HG03442 (cell line): ENCODE results near the gene FRAT2.
A peak's percentile ranks its signal among the peaks of the same experiment; 100 is the strongest.
"Not testable (repeated sequence)": the region's sequence is repeated elsewhere in the genome, so short reads cannot be mapped to it uniquely, and the experiment has no call there.

ENCODE experiments used
- ATAC-seq: cut with Tn5 transposase; IDR thresholded peaks from one replicate; pipeline ENCODE4 v1.9.1; 2021; ENCODE audit warnings: mild to moderate bottlenecking, moderate library complexity; ENCODE audit not compliant: unreplicated experiment

FRAT2 gene

GRCh38 chr10:97356918-97357317 lies 22.4 kb upstream of the FRAT2 start:
- no peak for ATAC-seq

DNA sequence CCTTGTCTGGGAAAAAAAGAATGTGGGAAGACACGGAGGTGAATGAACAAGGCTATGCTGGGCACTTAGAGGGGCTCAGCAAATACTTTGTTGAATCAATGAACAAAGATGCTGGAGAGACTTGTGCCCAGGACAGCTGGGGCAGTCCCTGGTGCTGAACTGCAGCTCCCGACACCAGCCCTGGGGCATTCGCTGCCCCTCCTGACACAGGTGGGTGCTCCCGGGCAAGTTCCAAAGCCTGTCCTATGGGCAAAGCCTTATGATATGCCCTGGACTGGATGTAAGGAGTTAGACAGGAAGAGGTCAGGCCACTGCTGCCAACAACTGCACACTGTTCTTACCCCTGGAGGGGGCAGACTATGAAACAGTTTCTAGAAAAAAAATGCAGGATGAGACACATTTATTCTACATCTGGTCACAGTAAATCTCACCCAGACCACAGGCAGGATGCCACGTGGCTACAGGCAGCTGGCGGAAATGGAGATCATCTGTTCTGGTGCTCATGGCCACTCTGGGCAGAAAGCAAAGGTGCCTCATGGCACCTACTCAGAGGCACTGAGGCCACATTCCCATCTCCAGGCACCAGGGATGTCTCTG lies 21.9 kb upstream of the FRAT2 start:
- ATAC-seq = no peak

- ATAC-seq = no peak
Observed at GRCh38 chr10:97355571-97355975, 21.0 kb upstream of the FRAT2 start.

DNA sequence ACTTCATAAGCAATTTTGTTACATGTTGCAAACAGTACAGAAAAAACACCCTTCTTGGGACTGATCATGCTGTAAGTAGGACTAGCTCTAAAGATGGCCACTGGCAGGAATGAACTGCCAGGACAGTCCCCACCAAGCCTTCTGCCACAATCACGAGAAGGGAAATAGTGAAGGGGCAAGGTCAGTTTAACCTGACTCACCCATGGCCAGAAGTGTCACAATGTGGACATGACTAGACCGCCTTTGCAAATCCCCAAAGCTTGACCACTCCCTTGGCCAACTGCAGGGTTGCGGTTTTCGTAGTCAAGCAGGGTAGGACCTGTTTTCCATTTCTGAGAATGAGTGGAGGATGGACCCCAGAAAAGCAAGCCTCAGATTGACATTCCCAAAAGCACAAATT lies 19.4 kb upstream of the FRAT2 start:
- ATAC-seq = no peak

DNA sequence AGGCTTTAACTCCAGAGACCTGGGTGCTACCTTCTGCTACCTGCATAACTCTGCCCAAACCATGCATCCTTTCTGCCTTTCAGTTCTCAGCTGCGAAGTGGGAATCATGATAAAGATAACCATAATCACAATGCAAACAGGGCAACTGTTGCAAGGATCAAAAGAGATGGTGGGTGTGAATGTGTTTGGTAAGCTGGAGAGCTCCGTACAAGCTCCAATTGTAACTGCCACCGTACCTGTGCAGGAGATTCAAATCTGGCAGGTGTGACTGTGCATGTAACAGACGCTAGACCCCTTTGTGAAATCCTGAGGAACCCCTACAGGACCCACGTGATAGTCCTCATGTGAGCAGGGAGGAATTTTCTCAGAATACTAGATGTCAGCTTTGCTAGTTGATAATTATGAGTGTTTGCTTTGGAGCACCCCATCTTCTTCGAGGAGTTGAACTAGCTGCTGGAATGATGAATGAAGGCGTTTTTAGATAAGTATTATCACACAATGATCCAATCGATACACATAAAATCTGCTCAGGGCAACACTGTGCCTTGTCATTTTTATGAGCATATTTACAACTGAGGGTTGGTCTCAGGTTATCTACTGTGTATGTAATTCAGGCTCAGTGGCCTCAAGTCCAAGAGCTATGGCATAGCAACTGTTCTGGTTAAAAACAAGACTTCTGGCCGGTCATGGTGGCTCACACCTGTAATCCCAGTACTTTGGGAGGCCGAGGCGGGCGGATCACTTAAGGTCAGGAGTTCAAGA lies 15.4 kb upstream of the FRAT2 start:
- ATAC-seq = no peak

DNA sequence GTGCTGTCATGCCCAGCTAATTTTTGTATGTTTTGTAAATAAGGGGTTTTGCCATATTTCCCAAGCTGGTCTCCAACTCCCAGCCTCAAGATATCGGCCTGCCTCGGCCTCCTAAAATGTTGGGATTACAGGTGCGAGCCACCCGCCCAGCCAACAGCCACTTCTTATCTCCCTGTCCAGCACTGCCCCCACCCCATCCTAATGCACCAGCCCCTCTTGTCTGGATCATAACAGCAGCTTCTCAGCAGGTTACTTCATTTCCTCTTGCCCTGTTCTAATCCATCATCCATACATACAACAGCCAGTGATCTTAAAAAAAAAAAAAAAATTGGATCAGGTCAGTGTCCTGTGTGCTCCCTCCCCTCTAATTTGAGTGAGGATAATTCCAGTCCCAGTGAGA lies 12.8 kb upstream of the FRAT2 start:
- ATAC-seq = no peak

DNA sequence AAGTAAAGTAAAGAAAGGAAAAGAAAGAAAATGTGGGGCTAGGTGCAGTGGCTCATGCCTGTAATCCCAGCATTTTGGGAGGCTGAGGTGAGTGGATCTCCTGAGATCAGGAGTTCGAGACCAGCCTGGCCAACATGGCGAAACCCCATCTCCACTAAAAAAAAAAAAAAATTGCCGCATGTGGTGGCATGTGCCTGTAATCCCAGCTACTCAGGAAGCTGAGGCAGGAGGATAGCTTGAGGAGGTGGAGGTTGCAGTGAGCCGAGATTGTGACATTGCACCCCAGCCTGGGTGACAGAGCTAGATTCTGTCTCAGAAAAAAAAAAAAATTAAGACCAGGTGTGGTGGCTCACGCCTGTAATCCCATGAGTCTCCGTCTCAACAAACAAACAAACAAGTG lies 9.1 kb upstream of the FRAT2 start:
- ATAC-seq = not testable (repeated sequence)

- ATAC-seq = no peak
Observed at GRCh38 chr10:97341416-97341815, 6.9 kb upstream of the FRAT2 start.

- ATAC-seq = no peak
Observed at GRCh38 chr10:97338041-97338440, 3.5 kb upstream of the FRAT2 start.

GRCh38 chr10:97336942-97337831 lies 2.7 kb upstream of the FRAT2 start:
- no peak for ATAC-seq

GRCh38 chr10:97336446-97336845 lies 1.9 kb upstream of the FRAT2 start:
- ATAC-seq = no peak

DNA sequence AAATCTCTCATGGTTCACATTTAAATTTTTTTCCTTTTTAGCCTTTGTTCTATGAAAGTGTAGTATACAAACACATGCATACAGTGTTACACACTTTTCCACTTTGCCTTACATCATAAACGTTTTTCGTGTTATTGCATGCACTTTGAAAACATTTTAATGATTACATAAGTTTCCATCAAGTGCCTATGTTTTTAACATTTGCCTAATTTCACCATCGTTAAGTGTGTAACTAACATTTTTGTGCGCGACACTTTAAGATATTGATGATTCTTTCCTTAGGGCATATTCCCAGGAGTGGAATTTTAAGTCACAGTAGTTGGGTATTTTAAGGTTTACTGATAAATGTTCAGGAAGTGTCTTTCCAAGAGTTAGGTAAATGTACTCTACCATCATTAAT lies 1.5 kb upstream of the FRAT2 start:
- no peak for ATAC-seq

DNA sequence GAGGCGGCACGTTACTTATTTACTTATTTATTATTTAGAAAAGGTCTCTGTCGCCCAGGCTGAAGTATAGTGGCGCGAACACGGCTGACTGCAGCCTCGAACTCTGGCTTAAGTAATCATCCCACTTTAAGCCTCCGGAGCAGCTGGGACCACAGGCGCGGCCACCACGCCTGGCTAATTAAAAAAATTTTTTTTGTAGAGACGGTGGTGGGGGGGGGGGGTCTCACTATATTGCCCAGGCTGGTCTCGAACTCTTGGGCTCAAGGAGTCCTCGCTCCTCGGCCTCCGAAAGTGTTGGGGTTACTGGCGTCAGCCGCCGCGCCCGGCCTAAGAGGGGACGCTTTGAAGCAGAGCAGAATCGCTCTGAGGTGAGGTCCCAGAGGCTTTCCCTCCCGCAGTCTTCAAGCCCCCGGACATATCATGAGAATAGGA lies 675 bp upstream of the FRAT2 start:
- ATAC-seq = no peak

DNA sequence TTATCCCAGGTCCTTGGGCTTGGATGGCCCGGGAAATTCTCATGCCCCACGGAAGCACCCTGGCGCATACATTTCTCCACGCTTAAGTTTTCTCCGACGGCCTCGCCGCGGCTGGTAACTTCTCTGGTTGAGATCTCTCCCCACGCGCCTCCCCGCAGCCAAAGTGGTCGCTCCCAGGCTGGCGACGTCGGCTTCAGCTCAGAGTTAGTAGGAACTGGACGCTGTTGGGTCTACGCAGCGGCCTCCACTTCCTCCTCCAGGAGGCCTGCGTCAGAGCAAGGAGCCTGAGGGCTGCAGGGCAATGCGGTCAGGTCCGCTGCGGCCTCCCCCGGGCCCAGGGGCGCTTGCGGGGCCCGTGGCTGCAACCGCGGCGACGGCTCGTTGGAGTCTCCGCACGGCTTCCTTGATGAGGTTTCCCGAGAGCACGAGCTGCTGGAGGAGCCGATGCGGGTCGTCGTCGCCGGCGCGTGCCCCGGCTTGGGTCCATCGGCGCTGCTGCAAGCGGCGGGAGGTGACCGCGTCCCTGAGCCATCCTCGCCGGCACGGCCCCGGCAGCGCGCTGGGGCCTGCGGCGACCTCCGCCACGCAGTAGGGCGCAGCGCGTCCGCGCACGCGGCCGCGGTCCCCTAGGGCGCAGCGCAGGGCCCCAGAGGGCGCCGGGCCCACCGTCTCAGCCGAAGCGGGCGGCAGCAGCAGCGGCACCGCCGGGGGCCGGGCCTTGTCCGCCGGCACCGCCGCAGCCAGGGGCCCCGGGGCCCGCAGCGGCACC lies 744 bp downstream of the FRAT2 start:
- ATAC-seq = peak; percentile 24

GRCh38 chr10:97333351-97333600 lies 1.3 kb downstream of the FRAT2 start:
- no peak for ATAC-seq

GRCh38 chr10:97332591-97333350 lies 1.8 kb downstream of the FRAT2 start:
- no peak for ATAC-seq

DNA sequence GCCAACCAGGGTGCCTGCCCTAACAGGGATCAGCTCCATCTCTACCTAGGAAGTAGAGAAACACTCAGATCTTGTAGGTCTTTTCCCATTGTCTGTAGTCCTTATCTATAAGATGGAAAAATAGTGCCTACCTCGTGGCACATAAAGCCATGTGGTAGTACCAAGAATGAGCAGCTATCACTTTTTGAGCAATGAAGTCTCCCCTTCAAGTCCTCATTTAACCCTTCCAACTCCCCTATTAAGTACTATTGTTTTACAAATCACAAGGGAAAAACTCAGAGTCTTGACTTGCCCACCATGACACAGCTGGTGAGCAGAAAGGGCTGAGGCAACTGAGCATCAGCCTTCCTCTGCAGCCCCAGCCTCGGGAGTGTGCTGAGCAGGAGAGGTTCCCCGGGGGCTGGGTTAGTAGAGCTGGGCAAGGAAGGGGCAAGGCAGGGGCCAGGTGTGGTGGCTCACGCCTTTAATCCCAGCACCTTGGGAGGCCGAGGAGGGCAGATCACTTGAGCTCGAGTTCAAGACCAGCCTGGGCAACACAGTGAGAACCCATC lies 3.3 kb downstream of the FRAT2 start:
- no peak for ATAC-seq

DNA sequence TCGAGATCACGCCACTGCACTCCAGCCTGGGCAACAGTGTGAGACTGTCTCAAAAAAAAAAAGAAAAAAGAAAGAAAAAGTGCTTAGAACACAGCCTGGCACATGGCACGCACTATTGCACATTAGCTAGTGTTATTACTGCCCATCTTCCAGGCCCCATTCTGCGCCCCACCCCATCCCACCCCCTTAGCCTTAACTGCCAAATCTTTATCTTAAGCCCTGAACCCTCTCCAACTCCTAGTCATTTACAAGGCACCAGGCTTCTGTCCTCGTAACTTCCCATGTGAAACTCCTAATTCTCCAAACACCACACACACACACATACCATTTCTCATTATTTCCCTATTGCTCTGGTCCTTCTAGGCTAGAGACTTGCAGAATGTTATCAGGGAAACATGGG lies 4.8 kb downstream of the FRAT2 start:
- no peak for ATAC-seq

DNA sequence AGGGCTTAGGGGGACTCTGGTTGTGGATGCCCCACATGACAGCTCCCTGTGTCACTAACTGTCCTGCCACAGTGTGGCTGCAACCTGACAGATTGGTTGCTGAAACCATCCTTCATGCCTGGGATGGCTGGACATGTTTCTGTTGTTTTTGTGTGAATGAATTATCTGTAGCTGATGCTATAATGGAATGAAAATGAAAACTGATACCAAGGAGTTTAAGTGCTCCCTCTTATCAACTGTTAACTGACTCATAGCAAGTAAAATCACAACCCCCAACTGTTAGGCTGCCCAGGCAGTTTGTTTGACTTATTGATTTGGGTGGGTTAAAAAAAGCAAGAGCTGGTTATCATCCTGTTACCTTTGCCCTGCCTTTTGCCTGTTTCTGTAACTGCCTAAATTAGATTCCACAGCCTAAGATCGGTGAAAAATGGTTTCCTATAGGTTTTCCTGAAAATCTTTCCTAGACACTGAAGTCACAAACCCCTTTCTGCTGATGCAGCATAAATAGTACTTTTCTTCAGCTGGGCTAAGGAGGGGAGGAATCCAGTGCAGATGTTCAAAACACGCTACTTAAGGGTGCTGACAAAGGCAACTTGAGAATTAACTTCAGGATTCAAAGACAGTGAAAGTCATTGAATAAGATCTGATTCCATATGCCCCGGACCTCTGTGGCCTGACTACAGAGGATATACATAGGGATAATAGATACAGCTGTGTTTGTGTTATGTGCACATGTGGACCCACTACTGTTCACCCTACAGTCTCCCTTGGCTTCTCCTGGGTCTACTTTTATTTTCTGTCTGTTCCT lies 5.7 kb downstream of the FRAT2 start:
- ATAC-seq = no peak
